ENCODE results near the gene AP5Z1.

AP5Z1 gene

GRCh38 chr7:4775250-4775847 is at the start of gene AP5Z1:
Gene AP5Z1, plus strand, starts transcription at chr7:4775623. Its CDS starts 93 bp downstream, at chr7:4775716.
- DNase-seq: peak; percentile 94

- no peak for DNase-seq
Observed at GRCh38 chr7:4725850-4726450, 49.5 kb upstream of the AP5Z1 start.

- no peak for DNase-seq
Observed at GRCh38 chr7:4726566-4726965, 48.9 kb upstream of the AP5Z1 start.

- no peak for DNase-seq
Observed at GRCh38 chr7:4727914-4728705, 47.3 kb upstream of the AP5Z1 start.

- no peak for DNase-seq
Observed at GRCh38 chr7:4729266-4729665, 46.2 kb upstream of the AP5Z1 start.

GRCh38 chr7:4730276-4730675 is 45.1 kb upstream of the AP5Z1 start:
- no peak for DNase-seq

GRCh38 chr7:4730971-4731370 is 44.5 kb upstream of the AP5Z1 start:
- DNase-seq: no peak

GRCh38 chr7:4731803-4732202 is 43.6 kb upstream of the AP5Z1 start:
- DNase-seq: no peak

- no peak for DNase-seq
Observed at GRCh38 chr7:4733936-4734528, 41.4 kb upstream of the AP5Z1 start.

GRCh38 chr7:4734587-4735345 is 40.7 kb upstream of the AP5Z1 start:
- no peak for DNase-seq

- DNase-seq: no peak
Observed at GRCh38 chr7:4737300-4737699, 38.1 kb upstream of the AP5Z1 start.

GRCh38 chr7:4738711-4739527 is 36.5 kb upstream of the AP5Z1 start:
- DNase-seq: peak; percentile 93

GRCh38 chr7:4739528-4739992 is 35.9 kb upstream of the AP5Z1 start:
- DNase-seq: no peak

GRCh38 chr7:4740796-4741195 is 34.6 kb upstream of the AP5Z1 start:
- DNase-seq: no peak

GRCh38 chr7:4742051-4742573 is 33.3 kb upstream of the AP5Z1 start:
- no peak for DNase-seq

- no peak for DNase-seq
Observed at GRCh38 chr7:4742852-4743251, 32.6 kb upstream of the AP5Z1 start.

GRCh38 chr7:4744391-4745264 is 30.8 kb upstream of the AP5Z1 start:
- DNase-seq: peak; percentile 100

GRCh38 chr7:4745265-4745919 is 30.0 kb upstream of the AP5Z1 start:
- no peak for DNase-seq

- peak; percentile 82 for DNase-seq
Observed at GRCh38 chr7:4745971-4746919, 29.2 kb upstream of the AP5Z1 start.

Data from HCEC 1CT (cell line).